B cell (primary cell): ENCODE measurements around the gene MFGE8.

Experiments
- CTCF ChIP-seq: fragments of 200-600 bp; IDR thresholded peaks from one replicate; pipeline ENCODE4 v1.8.0; 2022; ENCODE audit warnings: antibody characterized with exemption, mild to moderate bottlenecking
- EZH2 ChIP-seq: IDR thresholded peaks from 2 replicates; pipeline ENCODE4 v1.6.1; 2012; ENCODE audit warnings: borderline replicate concordance, low read depth, mild to moderate bottlenecking, moderate library complexity, low read length; ENCODE audit not compliant: insufficient read depth, poor library complexity, severe bottlenecking

- TF ChIP-seq CTCF (no peak), EZH2 (no peak)
Observed at GRCh38 chr15:88915354-88915753, 2.2 kb upstream of the MFGE8 start.
